ENCODE data around the gene ABI1.
"Not testable (repeated sequence)": the region's sequence is repeated elsewhere in the genome, so short reads cannot be mapped to it uniquely, and the experiment has no call there.

Gene ABI1

DNA sequence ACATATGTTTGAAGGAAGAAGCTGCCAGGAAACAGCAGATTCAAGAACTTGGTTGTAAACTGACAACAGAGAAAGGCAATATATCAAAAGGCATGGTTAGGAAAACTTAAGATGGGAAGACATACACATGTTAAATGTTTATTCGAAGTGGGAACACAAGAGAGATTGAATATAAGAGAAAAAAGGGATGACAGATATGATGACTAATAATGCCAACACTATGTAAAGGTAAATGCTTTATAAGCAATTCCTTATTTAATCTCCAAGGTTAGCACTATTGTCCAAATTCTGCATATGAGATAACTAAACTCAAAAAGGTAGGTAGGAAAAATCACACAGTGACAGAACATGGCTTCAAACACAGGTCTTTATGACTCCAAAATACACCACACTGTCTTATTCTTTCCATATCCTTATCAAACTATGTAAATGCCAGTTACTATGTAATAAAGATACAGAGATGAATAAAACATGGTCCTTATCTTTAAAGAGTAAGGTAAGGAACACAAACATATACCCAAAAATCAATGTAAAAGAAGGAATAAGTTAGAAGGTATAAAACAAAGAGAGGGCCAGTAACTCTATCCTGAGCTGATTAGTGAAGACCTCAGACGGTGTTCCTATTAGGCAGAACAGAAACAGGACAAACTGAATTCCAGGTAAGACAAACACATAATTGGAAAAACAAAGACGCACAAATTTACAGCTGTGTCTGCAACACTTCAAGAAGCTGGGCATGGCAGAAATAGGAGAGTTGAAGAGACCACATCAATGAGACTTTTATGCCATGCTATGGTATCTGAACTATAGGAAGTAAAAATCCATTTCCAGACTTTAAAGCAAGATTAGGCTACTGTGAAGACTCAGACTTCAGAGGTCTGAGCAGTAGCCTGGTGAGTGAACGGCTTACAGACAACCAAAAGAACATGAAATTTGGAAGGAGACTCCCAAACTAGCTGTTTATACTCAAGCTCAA is 56.1 kb downstream of the ABI1 start:
- no peak for DNase-seq (ENCODE audit: low read depth)

DNA sequence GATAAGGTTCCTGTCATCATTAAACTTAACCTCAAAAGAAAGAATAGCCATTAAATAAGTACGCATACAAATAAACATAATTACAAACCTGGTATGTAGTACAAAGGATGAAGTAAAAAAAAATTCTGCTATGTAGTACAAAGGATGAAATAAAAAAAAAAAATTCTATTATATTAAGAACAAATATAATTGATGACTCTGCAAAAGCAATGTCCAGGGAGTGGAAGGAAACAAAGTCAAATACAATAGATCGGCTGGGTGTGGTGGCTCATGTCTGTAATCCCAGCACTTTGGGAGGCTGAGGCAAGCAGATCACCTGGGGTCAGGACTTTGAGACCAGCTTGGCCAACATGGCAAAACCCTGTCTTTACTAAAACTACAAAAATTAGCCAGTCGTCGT is 56.9 kb downstream of the ABI1 start:
- DNase-seq (ENCODE audit: low read depth): no peak

DNA sequence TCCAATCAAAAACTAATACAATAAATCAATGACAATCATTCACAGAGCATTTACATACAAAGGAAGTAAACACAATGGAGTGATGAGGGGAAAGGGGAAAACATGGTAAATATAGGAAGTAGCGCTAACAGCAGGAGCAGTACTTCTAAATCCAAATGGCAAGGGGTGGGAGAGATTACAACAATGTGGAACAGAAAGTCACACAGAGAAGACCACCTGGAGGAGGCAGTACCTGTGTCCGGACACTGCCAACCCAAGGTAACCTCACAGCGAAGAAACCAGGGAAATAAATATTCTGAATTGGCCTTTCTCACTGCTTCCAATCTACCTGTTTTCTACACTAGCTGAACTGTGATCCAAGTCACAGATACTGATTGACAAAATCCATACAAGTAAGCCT is 58.2 kb downstream of the ABI1 start:
- DNase-seq (ENCODE audit: low read depth): no peak

DNA sequence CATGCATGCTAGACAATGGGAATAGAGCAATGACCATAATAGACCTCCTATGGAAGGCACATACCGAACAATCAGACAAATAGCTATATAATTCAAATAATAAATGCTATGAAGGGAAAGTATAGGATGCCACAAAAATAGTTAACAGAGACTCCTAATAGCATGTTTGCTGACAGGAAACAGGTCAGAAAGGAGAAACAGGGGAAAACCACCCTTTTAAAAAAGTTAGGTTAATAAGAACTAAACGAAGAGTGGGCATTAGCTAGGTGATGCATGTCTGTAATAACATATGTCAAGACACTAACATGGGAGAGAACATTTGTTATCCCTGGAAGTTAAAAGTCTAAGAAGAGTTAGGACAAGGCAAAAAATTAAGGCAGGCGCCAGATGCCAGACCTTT is 58.9 kb downstream of the ABI1 start:
- DNase-seq (ENCODE audit: low read depth): no peak

DNA sequence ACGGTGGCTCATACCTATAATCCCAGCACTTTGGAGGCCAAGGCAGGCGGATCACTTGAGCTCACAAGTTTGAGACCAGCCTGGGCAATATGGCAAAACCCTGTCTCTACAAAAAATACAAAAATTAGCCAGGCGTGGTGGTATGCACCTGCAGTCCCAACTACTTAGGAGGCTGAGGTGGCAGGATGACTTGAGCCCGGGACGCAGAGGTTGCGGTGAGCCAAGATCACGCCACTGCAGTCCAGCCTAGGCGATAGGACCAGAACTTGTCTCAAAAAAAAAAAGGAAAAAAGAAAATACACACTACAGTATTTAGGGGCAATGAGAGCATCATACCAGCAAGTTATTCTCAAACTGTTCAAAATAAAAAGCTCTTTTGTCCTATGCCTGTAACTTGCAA is 59.5 kb downstream of the ABI1 start:
- no peak for DNase-seq (ENCODE audit: low read depth)

DNA sequence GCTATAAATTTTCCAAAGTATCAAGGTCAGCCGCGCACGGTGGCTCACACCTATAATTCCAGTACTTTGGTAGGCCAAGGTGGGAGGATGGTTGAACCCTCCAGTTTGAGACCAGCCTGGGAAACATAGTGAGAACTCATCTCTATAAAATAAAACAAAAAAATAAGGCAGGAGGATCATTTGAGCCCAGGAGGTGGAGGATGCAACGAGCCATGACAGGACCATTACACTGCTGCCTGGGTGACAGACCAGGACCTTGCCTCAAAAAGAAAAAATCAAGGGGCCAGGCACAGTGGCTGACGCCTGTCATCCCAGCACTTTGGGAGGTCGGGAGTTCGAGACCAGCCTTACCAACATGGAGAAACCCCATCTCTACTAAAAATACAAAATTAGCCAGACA is 60.3 kb downstream of the ABI1 start:
- no peak for DNase-seq (ENCODE audit: low read depth)

DNA sequence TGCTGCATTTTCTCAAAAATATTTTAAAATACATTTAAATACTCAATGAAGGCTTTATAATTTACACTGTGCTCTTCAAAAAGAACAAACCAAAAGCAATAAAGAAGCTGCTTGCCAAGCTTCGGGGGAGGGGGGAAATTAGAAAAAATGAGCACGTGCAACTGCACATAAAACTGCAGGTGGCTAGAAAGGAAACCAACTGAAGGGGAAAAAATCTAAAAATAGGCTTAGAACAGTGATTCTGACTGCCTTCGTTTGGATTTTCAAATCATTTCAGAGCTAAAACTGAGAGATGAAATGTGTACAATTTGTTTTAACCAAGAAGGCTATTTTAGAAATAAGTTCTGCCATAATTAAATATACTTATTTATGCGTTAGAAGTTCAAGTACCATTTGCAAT is 61.4 kb downstream of the ABI1 start:
- DNase-seq (ENCODE audit: low read depth): no peak

DNA sequence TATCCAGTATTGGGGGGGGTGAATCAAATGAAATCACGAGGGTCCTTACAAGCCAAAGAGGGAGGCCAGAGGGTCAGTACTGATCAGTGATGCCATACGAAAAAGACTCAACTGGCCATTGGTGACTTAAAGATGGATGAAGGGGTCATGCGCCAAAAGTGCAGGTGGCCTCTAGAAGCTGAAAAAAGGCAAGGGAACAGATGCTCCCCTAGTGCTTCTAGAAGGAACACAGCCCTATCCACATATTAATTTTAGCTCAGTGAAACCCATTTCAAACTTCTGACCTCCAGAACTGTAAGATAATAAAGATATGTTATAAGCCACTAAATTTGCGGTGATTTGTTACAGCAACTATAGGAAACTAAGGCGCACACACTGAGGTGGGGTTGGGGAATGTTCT is 62.5 kb downstream of the ABI1 start:
- no peak for DNase-seq (ENCODE audit: low read depth)

DNA sequence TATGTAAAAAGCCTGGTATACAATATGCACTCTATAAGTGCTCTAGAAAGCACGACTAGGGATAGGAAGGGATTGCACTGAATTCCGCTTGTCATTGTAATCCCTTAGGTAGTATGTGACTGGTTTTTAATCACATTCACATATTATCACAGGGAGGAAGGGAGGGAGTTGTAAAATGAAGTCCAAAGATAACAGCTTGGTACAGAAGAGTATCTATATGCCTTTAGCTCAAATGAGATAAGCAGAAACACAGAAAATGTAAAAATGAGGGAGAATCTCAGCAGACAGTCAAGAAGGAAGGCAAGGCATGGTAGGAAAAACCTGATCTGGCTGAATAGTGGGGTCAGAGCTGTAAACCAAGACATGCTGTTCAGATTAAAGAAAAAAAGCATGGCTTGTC is 63.4 kb downstream of the ABI1 start:
- no peak for DNase-seq (ENCODE audit: low read depth)

DNA sequence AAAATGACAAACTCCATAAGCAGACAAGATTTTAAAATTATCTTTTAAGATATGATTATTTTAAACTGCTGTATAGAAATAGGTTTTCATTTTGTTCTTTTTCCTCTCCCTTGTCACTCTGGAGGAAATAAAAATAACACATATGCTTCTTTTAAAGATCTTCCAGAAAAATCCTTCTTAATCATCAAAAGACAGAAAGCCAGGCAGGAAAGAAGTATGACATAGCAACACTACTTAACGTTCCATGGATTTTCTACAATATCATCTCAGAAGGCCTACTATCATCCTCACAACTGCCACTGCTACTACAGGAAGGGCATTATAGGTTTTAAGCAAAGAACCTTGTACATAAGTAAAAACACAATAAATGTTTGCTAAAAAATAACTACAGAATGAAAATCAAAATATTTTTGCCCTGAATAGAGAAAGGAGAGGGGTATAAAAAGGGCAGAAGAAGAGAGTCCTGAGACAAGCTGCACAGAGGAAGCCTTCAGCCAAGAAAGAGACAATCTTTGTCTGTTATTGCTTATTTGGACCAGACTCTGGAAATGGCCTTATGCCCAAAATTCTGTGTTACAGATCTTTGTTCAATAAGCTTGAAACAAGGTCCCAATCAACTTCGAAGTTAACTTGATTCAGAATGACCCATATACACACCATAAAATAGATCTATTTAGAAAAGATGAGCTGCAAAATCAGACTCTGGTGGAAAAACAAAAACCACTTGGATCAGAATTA is 67.8 kb downstream of the ABI1 start:
- no peak for DNase-seq (ENCODE audit: low read depth)

DNA sequence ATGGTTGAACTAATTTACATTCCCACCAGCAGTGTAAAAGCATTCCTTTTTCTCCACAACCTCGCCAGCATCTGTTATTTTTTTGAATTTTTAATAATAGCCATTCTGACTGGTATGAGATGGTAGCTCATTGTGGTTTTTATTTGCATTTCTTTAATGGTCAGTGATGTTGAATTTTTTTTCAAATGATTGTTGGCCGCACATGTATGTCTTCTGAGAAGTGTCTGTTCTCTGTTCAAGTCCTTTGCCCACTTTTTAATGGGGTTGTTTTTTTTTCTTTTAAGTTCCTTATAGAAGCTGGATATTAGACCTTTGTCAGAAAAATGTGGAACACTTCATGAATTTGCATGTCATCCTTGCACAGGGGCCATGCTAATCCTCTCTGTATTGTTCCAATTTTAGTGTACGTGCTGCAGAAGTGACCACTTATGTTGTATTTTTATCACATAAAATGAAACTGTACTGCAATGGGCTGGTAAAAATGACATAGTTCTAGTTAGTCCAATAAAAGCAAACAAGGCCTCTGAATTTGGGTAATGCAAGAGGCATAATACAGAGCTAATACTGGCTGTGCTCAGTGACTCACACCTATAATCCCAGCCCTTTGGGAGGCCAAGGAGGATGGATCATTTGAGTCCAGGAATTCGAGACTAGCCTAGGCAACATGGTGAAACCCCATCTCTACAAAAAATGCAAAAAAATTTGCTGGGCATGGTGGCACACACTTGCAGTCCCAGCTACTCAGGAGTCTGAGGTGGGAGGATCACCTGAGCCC is 70.3 kb downstream of the ABI1 start:
- DNase-seq (ENCODE audit: low read depth): peak; percentile 37

DNA sequence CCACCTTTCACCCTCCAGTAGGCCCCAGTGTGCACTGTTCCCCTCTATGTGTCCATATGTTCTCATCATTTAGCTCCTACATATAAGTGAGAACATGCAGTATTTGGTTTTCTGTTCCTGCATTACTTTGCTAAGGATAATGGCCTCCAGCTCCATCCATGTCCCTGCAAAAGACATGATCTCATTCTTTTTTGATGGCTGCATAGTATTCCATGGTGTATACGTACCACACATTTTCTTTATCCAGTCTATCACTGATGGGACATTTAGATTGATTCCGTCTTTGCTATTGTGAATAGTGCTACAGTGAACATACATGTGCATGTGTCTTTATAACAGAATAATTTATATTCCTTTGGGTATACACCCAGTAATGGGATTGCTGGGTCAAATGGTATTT is 71.0 kb downstream of the ABI1 start:
- not testable (repeated sequence) for DNase-seq (ENCODE audit: low read depth)

DNA sequence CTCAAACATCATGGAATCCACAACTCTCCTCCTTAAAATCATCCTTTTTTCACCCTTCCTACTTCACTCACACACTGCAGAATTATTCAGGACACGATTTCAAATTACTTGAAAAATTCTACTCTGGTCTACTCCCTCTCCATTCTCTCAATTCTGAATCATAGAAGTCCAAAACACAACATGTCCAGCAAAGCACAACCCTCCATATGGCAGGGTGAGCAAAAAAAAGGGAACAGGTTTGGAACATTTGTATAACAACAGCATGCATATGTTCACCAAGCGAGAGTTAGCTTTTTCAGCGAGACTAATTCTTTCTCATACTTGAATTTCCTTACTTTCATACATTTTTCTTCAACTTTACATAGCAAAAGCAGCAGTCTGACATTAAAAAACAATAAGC is 73.4 kb downstream of the ABI1 start:
- no peak for DNase-seq (ENCODE audit: low read depth)

DNA sequence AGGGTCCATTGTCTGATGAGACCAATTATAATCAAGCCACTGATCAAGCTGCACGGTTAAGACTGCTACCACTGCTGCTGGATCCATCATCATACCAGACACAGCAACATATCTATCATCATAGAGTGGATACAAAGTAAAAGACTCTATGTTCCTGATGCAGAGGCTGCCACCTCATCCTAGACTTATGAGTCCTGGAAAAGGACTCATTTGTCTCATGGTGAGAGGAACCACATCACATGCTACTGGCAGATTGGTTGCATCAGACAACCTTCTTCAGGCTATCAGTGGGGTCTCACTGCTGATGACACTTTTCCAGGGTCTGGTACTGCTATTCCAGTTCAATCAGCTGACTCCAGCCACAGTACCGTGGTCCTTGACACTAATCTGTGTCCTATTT is 79.0 kb downstream of the ABI1 start:
- peak; percentile 13 for DNase-seq (ENCODE audit: low read depth)

DNA sequence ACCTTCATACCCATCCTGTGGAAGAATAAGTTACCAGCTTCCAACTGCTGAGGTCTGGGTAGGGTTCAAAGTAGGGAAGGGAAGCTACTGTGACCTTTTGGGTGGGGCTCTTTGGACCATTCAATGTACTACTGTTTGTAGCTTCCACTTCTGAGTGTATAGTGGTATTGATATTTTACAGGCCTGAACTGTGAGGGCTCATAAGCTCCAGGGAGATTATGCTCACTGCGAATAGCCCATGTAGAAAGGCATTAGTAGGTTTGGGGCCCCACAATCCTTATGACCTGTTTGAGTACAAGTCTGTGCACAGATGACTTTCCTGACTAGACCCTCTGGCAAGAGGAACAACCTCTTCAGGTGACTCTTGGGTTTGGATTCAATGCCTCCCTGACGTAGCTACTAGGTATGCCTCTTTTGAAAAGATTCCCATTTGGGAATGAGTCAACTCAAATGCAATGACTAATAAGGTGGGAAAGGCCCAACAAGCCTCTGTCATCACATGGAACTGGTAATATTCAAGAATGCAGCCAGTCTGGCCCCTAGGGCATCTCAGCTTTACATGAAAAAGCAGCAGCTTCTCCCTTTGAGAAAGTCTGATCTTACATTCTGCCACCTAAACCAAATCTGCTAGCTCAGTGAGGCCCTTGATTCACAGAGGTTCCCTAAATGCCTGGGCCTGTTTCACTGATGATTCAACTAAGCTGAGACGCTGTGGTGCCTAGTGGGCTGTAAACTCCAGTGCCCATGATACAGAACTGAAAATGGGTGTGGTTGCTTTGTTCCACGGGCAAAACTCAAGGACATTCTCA is 79.8 kb downstream of the ABI1 start:
- peak; percentile 89 for DNase-seq (ENCODE audit: low read depth)

DNA sequence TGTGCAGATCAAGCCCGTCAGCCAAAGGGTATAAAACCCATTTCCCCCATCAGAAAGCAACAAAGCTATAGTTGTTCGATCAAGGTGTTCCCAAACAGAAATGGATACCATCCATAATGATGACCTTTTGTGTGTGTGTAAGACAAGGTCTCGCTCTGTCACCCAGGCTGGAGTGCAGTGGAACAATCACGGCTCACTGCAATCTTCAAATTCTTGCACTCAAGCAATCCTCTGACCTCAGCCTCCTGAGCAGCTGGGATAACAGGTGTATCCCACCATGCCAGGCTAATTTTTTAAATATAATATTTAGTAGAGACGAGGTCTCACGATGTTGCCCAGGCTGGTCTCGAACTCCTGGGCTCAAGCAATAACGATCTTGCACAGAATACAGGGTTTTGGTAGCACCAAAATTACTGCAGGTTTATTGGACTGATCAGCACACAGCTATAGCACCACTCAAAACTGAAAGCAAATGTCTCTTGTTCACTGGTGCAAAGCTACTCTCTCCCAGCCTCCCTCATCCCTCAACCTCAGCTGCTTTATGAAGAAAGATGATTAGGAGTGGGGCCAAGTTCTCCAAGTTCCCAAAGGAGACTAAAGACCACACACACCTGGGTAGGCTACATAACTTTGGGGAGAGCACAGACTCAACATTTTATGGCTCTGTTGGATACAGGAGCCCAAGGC is 80.5 kb downstream of the ABI1 start:
- DNase-seq (ENCODE audit: low read depth): no peak

DNA sequence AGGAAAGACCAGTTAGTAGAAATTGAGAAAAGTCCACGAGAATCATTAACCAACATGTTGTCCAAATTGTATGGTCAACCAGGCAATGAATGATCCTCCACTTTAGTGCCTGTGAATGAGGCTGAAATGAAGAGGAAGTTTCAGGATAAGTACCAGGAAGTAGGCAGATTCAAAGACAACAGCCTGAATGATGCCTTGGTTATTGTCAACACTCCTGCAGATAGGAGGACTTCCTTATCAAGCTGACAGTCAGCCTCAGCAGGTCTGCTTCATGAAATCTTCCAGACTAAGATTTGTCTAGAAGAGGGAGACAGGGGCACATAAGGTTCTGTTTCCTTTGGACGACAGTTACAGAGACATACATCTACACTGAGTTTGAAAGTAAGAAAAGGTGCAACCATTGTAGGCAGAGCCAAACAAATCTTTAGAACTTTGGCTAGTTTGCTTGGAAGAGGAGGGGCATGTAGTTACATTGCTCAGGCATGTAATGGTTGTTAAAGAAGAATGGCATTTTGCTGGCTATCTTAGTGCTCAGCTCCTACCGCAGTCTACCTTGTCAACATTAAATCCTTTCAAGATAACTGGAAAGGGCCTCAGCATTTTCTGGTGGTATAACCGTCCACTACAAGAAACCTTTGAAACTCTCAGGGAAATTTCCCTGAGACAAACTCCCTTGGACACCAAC is 81.4 kb downstream of the ABI1 start:
- DNase-seq (ENCODE audit: low read depth): no peak

DNA sequence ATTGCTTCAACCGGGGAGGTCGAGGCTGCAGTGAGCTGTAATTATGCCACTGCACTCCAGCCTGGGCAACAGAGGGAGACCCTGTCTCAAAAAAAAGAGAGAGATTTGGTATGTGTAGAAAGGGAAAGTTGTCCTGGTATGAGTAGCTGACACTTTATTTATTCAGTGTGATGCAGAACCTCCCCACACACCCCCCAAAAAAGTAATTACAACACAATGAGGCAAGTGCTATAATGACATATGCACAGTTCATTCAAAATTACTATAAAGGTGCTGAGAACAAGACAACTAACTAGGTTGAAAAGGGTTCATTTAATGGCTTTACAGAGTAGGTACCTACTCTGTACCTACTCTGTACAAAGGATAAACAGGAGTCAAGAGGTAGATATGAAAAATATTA is 83.1 kb downstream of the ABI1 start:
- DNase-seq (ENCODE audit: low read depth): no peak

DNA sequence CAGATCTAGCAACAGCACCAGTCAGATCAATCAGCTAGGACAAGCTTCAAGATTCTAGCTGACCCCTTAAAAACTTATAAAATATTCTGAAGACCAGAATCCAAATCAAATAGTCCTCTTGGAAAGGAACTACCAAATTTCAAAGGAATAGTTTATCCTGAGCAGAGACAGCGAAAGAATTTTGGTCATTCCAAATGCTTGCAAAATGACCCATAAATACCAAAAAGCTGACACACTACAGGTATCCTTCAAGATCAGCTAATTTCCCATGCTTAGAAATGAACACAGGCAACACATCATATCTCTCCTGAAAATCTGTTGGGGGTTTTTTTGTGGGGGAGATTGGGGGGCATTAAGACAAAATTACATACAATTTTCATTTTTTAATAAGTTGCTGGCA is 84.5 kb downstream of the ABI1 start:
- DNase-seq (ENCODE audit: low read depth): no peak

DNA sequence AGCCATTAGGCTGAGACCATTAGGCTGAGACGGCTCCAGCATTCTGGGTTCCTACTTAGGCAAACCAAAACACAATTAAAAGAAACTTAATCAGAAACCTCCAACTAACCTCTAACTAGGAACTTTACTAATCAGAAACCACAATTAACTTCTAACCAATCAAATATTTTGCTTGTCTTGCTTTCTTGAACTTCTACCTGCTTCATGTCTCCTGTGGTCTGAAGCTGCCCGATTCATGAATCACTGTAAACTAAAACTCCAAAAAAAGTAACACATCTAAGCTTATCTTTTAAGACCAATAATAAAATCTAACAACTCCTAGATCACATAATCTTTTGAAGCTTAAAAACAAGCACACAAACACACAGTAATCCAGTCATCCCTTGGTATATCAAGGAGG is 87.1 kb downstream of the ABI1 start:
- DNase-seq (ENCODE audit: low read depth): no peak

DNA sequence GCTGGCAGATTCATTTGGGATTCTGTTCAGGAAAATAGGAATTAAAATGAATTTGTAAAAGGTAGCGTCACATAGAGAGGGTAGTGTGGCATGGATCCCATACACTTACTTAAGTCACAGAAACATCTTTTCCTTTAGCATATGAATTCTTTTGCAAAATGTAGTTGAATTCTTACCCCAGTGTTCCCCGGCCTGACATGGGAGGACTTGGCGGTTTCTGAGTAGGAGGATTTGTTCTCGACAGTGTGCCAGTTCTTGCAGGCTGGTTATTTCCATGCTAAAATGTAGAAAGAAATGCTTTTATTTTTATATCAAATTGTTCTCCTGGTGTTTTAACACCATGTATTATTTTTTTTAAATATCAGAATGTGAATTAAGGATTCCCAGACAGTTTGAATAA is 90.7 kb downstream of the ABI1 start:
- DNase-seq (ENCODE audit: low read depth): no peak
